ENCODE data around the gene DIS3. TPM values are rescaled to one million over a fixed set of nuclear protein-coding genes. Genes with fewer than 3 reads are reported as not detected.
A peak's percentile ranks its signal among the peaks of the same experiment; 100 is the strongest.

DIS3 gene
- total RNA-seq, 1 donor from 2014 or later: 62.0 TPM

DNA sequence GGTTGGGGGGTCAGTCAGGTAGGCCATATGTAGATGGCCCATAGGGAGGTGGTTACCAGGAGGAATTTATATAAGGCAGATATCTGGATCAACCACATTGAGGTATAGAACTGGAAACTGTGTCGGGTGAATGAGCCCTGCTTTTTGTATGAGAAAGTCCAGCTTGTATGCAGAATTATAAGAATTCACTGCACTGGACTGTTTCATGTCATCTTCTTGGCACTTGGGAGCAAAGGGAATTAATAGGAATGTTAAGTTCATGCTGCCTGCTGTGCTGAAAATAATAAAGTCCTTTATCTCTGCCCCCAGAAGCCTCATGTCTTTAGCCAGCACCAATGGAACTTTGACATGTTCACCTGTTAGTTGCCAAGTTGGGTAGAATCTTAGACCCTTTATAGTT, 41.7 kb downstream of the DIS3 start:
- no peak overlapping the region for H3K4me3 ChIP-seq
- Mint-ChIP-seq H3K9me3 (no peaks in the 10 kb centered on the region), H3K4me3 (no peak overlapping the region), H3K27me3 (ENCODE audit: insufficient read depth, low read depth) (peaks cover 2% of the 10 kb centered on the region), H3K36me3 (peaks cover 19% of the 10 kb centered on the region), H3K27ac (no peak overlapping the region), H3K4me1 (peaks cover 2% of the 10 kb centered on the region)
- H3K4me2 ChIP-seq: no peak overlapping the region
- no peaks in the 10 kb centered on the region for H3K4me1 ChIP-seq
- no peaks in the 10 kb centered on the region for H3F3A ChIP-seq (ENCODE audit: low read depth)
- no peak overlapping the region for H2AFZ ChIP-seq (replicated peaks)
- H3K79me2 ChIP-seq (ENCODE audit: low read depth): peaks cover 28% of the 10 kb centered on the region
- DNase-seq (ENCODE audit: low spot score): no peak
- no peaks in the 10 kb centered on the region for H3K9me3 ChIP-seq (ENCODE audit: low read depth)
- TF ChIP-seq, protein P1, sequence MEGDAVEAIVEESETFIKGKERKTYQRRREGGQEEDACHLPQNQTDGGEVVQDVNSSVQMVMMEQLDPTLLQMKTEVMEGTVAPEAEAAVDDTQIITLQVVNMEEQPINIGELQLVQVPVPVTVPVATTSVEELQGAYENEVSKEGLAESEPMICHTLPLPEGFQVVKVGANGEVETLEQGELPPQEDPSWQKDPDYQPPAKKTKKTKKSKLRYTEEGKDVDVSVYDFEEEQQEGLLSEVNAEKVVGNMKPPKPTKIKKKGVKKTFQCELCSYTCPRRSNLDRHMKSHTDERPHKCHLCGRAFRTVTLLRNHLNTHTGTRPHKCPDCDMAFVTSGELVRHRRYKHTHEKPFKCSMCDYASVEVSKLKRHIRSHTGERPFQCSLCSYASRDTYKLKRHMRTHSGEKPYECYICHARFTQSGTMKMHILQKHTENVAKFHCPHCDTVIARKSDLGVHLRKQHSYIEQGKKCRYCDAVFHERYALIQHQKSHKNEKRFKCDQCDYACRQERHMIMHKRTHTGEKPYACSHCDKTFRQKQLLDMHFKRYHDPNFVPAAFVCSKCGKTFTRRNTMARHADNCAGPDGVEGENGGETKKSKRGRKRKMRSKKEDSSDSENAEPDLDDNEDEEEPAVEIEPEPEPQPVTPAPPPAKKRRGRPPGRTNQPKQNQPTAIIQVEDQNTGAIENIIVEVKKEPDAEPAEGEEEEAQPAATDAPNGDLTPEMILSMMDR (IDR thresholded peaks at IDR 0.05): no peak
- TF ChIP-seq EZH2phosphoT487 (IDR thresholded peaks at IDR 0.05) (no peak), EZH2 (IDR thresholded peaks at IDR 0.05) (no peak)
- H3K27me3 ChIP-seq: no peaks in the 10 kb centered on the region
- H3K36me3 ChIP-seq: peaks cover 42% of the 10 kb centered on the region
- H4K20me1 ChIP-seq (ENCODE audit: low read depth): peaks cover 12% of the 10 kb centered on the region
- no peak overlapping the region for H3K27ac ChIP-seq
- no peak overlapping the region for H3K9ac ChIP-seq

DNA sequence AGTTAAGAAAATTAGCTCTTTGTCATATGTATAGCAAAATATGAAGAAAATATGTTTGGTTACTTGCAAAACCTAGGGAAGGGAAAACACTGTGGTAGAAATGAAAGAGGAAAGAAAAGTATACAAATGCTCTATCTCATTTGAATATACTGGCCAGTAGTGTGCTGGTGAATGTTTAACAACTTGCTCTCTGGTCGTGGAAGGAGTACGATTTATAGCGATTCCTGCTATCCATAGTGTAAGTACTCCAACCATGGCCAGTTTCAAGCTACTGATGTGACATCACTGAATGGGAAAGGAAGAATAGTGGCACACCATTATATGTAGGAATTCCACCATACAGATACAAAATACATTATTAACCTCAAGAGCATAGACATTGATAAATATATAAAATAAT, 44.7 kb downstream of the DIS3 start:
- Histone ChIP-seq H4K20me1 (ENCODE audit: low read depth) (peaks cover 10% of the 10 kb centered on the region), H3K9ac (no peak overlapping the region), H3K9me3 (ENCODE audit: low read depth) (no peaks in the 10 kb centered on the region), H3K36me3 (peaks cover 36% of the 10 kb centered on the region), H3F3A (ENCODE audit: low read depth) (no peaks in the 10 kb centered on the region), H3K27me3 (no peaks in the 10 kb centered on the region), H3K4me1 (no peaks in the 10 kb centered on the region), H3K79me2 (ENCODE audit: low read depth) (peaks cover 36% of the 10 kb centered on the region), H3K4me2 (no peak overlapping the region), H3K4me3 (no peak overlapping the region), H2AFZ (replicated peaks) (no peak overlapping the region), H3K27ac (no peak overlapping the region)
- Mint-ChIP-seq H3K27me3 (ENCODE audit: insufficient read depth, low read depth) (no peaks in the 10 kb centered on the region), H3K4me3 (no peak overlapping the region), H3K4me1 (peaks cover 2% of the 10 kb centered on the region), H3K27ac (no peak overlapping the region), H3K36me3 (peaks cover 21% of the 10 kb centered on the region), H3K9me3 (no peaks in the 10 kb centered on the region)
- TF ChIP-seq EZH2 (IDR thresholded peaks at IDR 0.05): no peak
- TF ChIP-seq, protein P1 (IDR thresholded peaks at IDR 0.05): no peak
- TF ChIP-seq EZH2phosphoT487 (IDR thresholded peaks at IDR 0.05): no peak
- no peak for DNase-seq (ENCODE audit: low spot score)

DNA sequence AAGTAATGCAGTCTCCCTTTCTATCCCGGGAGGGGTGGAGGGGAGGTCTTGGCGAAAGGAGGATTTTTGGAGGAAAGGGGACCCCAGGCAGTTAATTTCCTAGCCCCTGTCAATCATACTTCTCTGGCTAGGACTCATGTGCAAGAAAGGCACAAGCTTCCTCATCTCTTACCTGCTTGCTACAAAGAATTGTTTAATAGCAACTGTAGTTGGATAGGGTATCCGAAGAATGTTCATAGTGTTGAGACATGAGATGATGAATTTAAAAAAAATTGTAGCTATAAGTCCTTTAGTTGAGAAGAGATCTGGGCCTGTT, 53.5 kb downstream of the DIS3 start:
- peak overlapping the region; percentile 88 for H3K4me2 ChIP-seq
- H2AFZ ChIP-seq (replicated peaks): peak overlapping the region; percentile 79
- peak overlapping the region; percentile 38 for H3K9ac ChIP-seq
- H3K27me3 Mint-ChIP-seq (ENCODE audit: insufficient read depth, low read depth): peaks cover 3% of the 10 kb centered on the region
- H3K36me3 Mint-ChIP-seq: peaks cover 33% of the 10 kb centered on the region
- no peak for DNase-seq (ENCODE audit: low spot score)
- H4K20me1 ChIP-seq (ENCODE audit: low read depth): peaks cover 8% of the 10 kb centered on the region
- H3K36me3 ChIP-seq: peaks cover 10% of the 10 kb centered on the region
- peaks cover 14% of the 10 kb centered on the region for H3K9me3 Mint-ChIP-seq
- peaks cover 21% of the 10 kb centered on the region for H3K4me1 ChIP-seq
- peaks cover 22% of the 10 kb centered on the region for H3K4me1 Mint-ChIP-seq
- no peaks in the 10 kb centered on the region for H3K27me3 ChIP-seq
- no peaks in the 10 kb centered on the region for H3F3A ChIP-seq (ENCODE audit: low read depth)
- H3K4me3 Mint-ChIP-seq: peak overlapping the region; percentile 99
- H3K27ac ChIP-seq: no peak overlapping the region
- H3K9me3 ChIP-seq (ENCODE audit: low read depth): no peaks in the 10 kb centered on the region
- peaks cover 91% of the 10 kb centered on the region for H3K79me2 ChIP-seq (ENCODE audit: low read depth)
- TF ChIP-seq, protein P1 (IDR thresholded peaks at IDR 0.05): no peak
- TF ChIP-seq EZH2phosphoT487 (IDR thresholded peaks at IDR 0.05): no peak
- TF ChIP-seq EZH2 (IDR thresholded peaks at IDR 0.05): no peak
- peak overlapping the region; percentile 67 for H3K4me3 ChIP-seq
- H3K27ac Mint-ChIP-seq: peak overlapping the region; percentile 90

Data from neural progenitor cell (in vitro differentiated cells).